ENCODE data around the gene HTR4. TPM values are rescaled to one million over a fixed set of nuclear protein-coding genes. Genes with fewer than 3 reads are reported as not detected.

The HTR4 gene
- total and polyA plus RNA-seq, 2 of the 4 experiments (the other 2 are of a cell fraction), result not detected

DNA sequence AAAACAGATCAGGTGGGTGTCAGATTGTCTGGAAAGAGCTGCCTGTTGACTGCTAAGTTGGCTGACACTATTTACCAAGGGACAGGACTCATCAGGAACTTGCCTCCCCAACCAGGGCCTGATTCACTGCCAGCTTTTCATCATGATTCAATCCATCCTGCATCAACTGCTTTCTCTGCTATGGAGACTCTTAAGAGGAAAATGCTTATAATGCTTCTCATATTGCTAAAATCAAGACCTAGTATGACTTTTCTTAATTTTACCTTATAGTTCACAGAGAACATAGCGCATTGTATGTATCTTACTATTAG, 21.3 kb downstream of the HTR4 start:
- Histone ChIP-seq H2AK9ac (replicated peaks; ENCODE audit: low read depth, low read length, poor library complexity) (no peak overlapping the region), H4K20me1 (ENCODE audit: insufficient read depth, low read length) (no peaks in the 10 kb centered on the region), H2AFZ (replicated peaks; ENCODE audit: low read length, poor library complexity) (no peak overlapping the region), H3K14ac (replicated peaks; ENCODE audit: low read depth, low read length) (no peak overlapping the region), H2BK120ac (ENCODE audit: low read depth, low read length) (no peak overlapping the region), H3K4me2 (ENCODE audit: low read depth, low read length) (no peak overlapping the region), H2BK5ac (ENCODE audit: low read depth, low read length, poor library complexity, severe bottlenecking) (no peak overlapping the region), H2AK5ac (ENCODE audit: low read depth, low read length) (no peak overlapping the region), H3K79me1 (ENCODE audit: low read depth in 1 of 2, low read length in 2 of 2) (no peaks in the 10 kb centered on the region), H3K9ac (ENCODE audit: low read depth, low read length) (no peak overlapping the region), H4K5ac (ENCODE audit: low read depth, low read length) (no peak overlapping the region), H2BK20ac (ENCODE audit: low read depth, low read length) (no peak overlapping the region), H3K56ac (ENCODE audit: extremely low read depth, insufficient read depth, low read length) (no peak overlapping the region), H2BK15ac (ENCODE audit: low read depth, low read length) (no peak overlapping the region), H3K27ac (ENCODE audit: insufficient read depth, low read length) (no peak overlapping the region), H3K9me3 (ENCODE audit: control insufficient read depth, insufficient read depth, low read length) (no peaks in the 10 kb centered on the region), H4K91ac (ENCODE audit: insufficient read depth, low read depth, low read length) (no peak overlapping the region), H3K4me3 (ENCODE audit: insufficient read depth, low read depth, low read length) (no peak overlapping the region), H3K4me1 (ENCODE audit: control insufficient read depth, insufficient read depth, low read length) (no peaks in the 10 kb centered on the region), H3K4ac (ENCODE audit: low read depth, low read length) (no peak overlapping the region), H3K27me3 (ENCODE audit: control insufficient read depth, insufficient read depth, low read length) (no peaks in the 10 kb centered on the region), H3K23ac (ENCODE audit: low read depth, low read length) (no peak overlapping the region), H3K9me1 (ENCODE audit: insufficient read depth, low read length) (no peaks in the 10 kb centered on the region), H3K36me3 (ENCODE audit: control insufficient read depth, insufficient read depth, low read length) (no peaks in the 10 kb centered on the region), H3K18ac (ENCODE audit: low read depth, low read length) (no peak overlapping the region), H4K8ac (ENCODE audit: low read depth in 2 of 2, low read length in 2 of 2) (no peak overlapping the region)
- intact Hi-C loops (cut with micrococcal nuclease), result no loop called here
- TF ChIP-seq RAD21 (IDR thresholded peaks at IDR 0.05; ENCODE audit: low read length) (no peak), RFX5 (IDR thresholded peaks at IDR 0.05; ENCODE audit: low read depth, low read length) (no peak), CHD1 (IDR thresholded peaks at IDR 0.05; ENCODE audit: low read depth, low read length) (no peak), MXI1 (IDR thresholded peaks at IDR 0.05; ENCODE audit: borderline replicate concordance, low read depth, low read length) (no peak), RCOR1 (IDR thresholded peaks at IDR 0.05; ENCODE audit: insufficient replicate concordance, low read length) (no peak), NFE2L2 (IDR thresholded peaks at IDR 0.05; ENCODE audit: low read depth, low read length) (no peak), FOS (IDR thresholded peaks at IDR 0.05; ENCODE audit: low read depth, low read length) (no peak), SMC3 (IDR thresholded peaks at IDR 0.05; ENCODE audit: low read depth, low read length) (no peak), ELK1 (IDR thresholded peaks at IDR 0.05; ENCODE audit: borderline replicate concordance, low read depth, low read length) (no peak), CEBPB (IDR thresholded peaks at IDR 0.05; ENCODE audit: low read depth, low read length) (no peak), POLR2A (IDR thresholded peaks at IDR 0.05; ENCODE audit: low read depth, low read length) (no peak), MAFK (IDR thresholded peaks at IDR 0.05; ENCODE audit: low read depth, low read length) (no peak), BHLHE40 (IDR thresholded peaks at IDR 0.05; ENCODE audit: low read depth, low read length) (no peak), MAZ (IDR thresholded peaks at IDR 0.05; ENCODE audit: borderline replicate concordance, low read depth, low read length) (no peak)
- TF ChIP-seq, protein P1, sequence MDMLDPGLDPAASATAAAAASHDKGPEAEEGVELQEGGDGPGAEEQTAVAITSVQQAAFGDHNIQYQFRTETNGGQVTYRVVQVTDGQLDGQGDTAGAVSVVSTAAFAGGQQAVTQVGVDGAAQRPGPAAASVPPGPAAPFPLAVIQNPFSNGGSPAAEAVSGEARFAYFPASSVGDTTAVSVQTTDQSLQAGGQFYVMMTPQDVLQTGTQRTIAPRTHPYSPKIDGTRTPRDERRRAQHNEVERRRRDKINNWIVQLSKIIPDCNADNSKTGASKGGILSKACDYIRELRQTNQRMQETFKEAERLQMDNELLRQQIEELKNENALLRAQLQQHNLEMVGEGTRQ (IDR thresholded peaks at IDR 0.05; ENCODE audit: low read depth, low read length), result no peak
- TF ChIP-seq, protein P2, sequence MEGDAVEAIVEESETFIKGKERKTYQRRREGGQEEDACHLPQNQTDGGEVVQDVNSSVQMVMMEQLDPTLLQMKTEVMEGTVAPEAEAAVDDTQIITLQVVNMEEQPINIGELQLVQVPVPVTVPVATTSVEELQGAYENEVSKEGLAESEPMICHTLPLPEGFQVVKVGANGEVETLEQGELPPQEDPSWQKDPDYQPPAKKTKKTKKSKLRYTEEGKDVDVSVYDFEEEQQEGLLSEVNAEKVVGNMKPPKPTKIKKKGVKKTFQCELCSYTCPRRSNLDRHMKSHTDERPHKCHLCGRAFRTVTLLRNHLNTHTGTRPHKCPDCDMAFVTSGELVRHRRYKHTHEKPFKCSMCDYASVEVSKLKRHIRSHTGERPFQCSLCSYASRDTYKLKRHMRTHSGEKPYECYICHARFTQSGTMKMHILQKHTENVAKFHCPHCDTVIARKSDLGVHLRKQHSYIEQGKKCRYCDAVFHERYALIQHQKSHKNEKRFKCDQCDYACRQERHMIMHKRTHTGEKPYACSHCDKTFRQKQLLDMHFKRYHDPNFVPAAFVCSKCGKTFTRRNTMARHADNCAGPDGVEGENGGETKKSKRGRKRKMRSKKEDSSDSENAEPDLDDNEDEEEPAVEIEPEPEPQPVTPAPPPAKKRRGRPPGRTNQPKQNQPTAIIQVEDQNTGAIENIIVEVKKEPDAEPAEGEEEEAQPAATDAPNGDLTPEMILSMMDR (conservative IDR thresholded peaks at IDR 0.05; ENCODE audit: low read depth, low read length), result no peak
- ATAC-seq (ENCODE audit: low read depth) (no peak), DNase-seq (no peak)
- POLR2A ChIA-PET (ENCODE audit: unreplicated experiment), result no interaction called here
- in situ Hi-C loops (cut with MboI; ENCODE audit: low sequenced_read_pairs), result no loop called here
- CTCF ChIA-PET, result no interaction called here
- BruUV-seq (replicated peaks), result no TSS peak
- dilution Hi-C loops (cut with HindIII; ENCODE audit: low sequenced_read_pairs, unreplicated experiment), result no loop called here
- WGBS, 2 experiments (ENCODE audit: extremely low coverage in 2 of 2, insufficient read length in 1 of 2), result no CpG with 5 or more reads among the region's 1 CpG

All from IMR-90 (cell line).